Erythroblast (primary cell): Measurements from ENCODE around the gene BRF1.

ENCODE experiments used
- GATA1 ChIP-seq: IDR thresholded peaks from 2 replicates; pipeline ENCODE4 v1.6.1; 2011; ENCODE audit warnings: low read depth, mild to moderate bottlenecking, control low read depth, low read length, moderate library complexity
- POLR2A ChIP-seq: IDR thresholded peaks from 2 replicates; pipeline ENCODE4 v1.6.1; 2011; ENCODE audit warnings: mild to moderate bottlenecking, low read length

GRCh38 chr14:105334383-105335230, 33.8 kb upstream of the BRF1 start:
- TF ChIP-seq POLR2A (no peak), GATA1 (no peak)
